Type B pancreatic cell (in vitro differentiated cells): ENCODE results near the gene PSME2. TPM values are rescaled to one million over a fixed set of nuclear protein-coding genes. Genes with fewer than 3 reads are reported as not detected.

ENCODE experiments used
- DNase-seq: peaks from one replicate; pipeline ENCODE4 v3.0.0; 2021; ENCODE audit warnings: mixed read lengths; ENCODE audit not compliant: unreplicated experiment; ENCODE audit errors: extremely low spot score
- H3K27ac Mint-ChIP-seq: 2 replicates; pipeline ENCODE4 v1.8.0; 2021; ENCODE audit warnings: mild to moderate bottlenecking, mixed read lengths
- H3K27me3 Mint-ChIP-seq: 2 replicates; pipeline ENCODE4 v1.8.0; 2021; ENCODE audit warnings: mixed read lengths
- H3K36me3 Mint-ChIP-seq: 2 replicates; pipeline ENCODE4 v1.8.0; 2021; ENCODE audit warnings: mixed read lengths
- H3K4me1 Mint-ChIP-seq: one replicate; pipeline ENCODE4 v1.8.0; 2021; ENCODE audit warnings: mixed read lengths; ENCODE audit not compliant: unreplicated experiment
- H3K4me3 Mint-ChIP-seq: 2 replicates; pipeline ENCODE4 v1.8.0; 2021; ENCODE audit warnings: mild to moderate bottlenecking, mixed read lengths
- H3K9me3 Mint-ChIP-seq: 2 replicates; pipeline ENCODE4 v1.8.0; 2021; ENCODE audit warnings: mixed read lengths
- CTCF ChIP-seq: fragments of 200-600 bp; sonication (generic); conservative IDR thresholded peaks from 2 replicates; pipeline ENCODE4 v1.5.0; 2021; ENCODE audit warnings: antibody characterized with exemption, mild to moderate bottlenecking
- total RNA-seq: library from RNA; stranded (reverse); gene quantifications from 2 replicates; pipeline ENCODE4 v1.2.1, GENCODE V29; 2021; ENCODE audit warnings: low replicate concordance

Gene PSME2
- total RNA-seq, 1 donor from 2014 or later: 155 TPM

DNA sequence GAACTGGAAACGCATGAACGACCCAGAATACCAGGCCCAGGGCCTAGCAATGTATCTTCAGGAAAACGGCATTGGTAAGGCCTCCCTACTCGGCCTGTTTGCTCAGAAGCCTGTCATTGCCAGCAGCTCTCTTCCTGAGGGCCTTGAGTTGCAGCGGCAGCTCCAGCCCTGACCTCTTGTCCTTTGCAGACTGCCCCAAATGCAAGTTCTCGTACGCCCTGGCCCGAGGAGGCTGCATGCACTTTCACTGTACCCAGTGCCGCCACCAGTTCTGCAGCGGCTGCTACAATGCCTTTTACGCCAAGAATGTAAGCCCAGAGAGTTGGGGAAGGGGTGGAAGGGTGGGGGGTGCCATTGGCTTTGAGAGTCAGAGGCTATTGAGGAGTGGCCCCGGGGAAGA lies 10.9 kb upstream of the PSME2 start:
- no peak overlapping the region for H3K27ac Mint-ChIP-seq
- H3K27me3 Mint-ChIP-seq: no peaks in the 10 kb centered on the region
- peaks cover 26% of the 10 kb centered on the region for H3K36me3 Mint-ChIP-seq
- peaks cover 15% of the 10 kb centered on the region for H3K4me1 Mint-ChIP-seq
- no peak for DNase-seq
- no peak overlapping the region for H3K4me3 Mint-ChIP-seq
- no peak for TF ChIP-seq CTCF
- H3K9me3 Mint-ChIP-seq: no peaks in the 10 kb centered on the region

- no peak overlapping the region for H3K4me3 Mint-ChIP-seq
- no peaks in the 10 kb centered on the region for H3K27me3 Mint-ChIP-seq
- peaks cover 21% of the 10 kb centered on the region for H3K36me3 Mint-ChIP-seq
- H3K27ac Mint-ChIP-seq: no peak overlapping the region
- peaks cover 10% of the 10 kb centered on the region for H3K4me1 Mint-ChIP-seq
- TF ChIP-seq CTCF: no peak
- no peaks in the 10 kb centered on the region for H3K9me3 Mint-ChIP-seq
- DNase-seq: no peak
Measured at GRCh38 chr14:24156840-24157239, 10.4 kb upstream of the PSME2 start.

GRCh38 chr14:24155100-24155499 lies 8.7 kb upstream of the PSME2 start:
- Mint-ChIP-seq H3K36me3 (peaks cover 19% of the 10 kb centered on the region), H3K4me1 (no peaks in the 10 kb centered on the region), H3K9me3 (no peaks in the 10 kb centered on the region), H3K4me3 (no peak overlapping the region), H3K27me3 (no peaks in the 10 kb centered on the region), H3K27ac (no peak overlapping the region)
- no peak for DNase-seq
- TF ChIP-seq CTCF: no peak

DNA sequence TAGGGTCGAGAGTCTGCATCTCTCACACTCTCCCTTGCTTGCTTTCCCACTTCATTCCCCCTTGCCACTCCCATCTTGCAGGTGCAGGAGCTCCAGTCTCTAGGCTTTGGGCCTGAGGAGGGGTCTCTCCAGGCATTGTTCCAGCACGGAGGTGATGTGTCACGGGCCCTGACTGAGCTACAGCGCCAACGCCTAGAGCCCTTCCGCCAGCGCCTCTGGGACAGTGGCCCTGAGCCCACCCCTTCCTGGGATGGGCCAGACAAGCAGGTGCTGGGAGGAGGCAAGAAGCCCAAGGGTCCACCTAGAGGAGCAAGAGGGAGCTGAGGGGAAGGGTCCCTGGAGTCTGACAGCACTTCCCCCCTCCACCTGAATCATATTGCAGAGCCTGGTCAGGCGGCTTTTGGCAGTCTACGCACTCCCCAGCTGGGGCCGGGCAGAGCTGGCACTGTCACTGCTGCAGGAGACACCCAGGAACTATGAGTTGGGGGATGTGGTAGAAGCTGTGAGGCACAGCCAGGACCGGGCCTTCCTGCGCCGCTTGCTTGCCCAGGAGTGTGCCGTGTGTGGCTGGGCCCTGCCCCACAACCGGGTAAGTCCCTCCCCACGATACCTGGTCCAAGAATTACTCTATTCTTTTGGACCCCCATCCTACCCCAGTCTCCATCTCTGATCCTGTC lies 5.1 kb upstream of the PSME2 start:
- Mint-ChIP-seq H3K4me3 (no peak overlapping the region), H3K27ac (no peak overlapping the region), H3K27me3 (no peaks in the 10 kb centered on the region), H3K36me3 (peaks cover 19% of the 10 kb centered on the region), H3K4me1 (peaks cover 12% of the 10 kb centered on the region), H3K9me3 (no peaks in the 10 kb centered on the region)
- no peak for TF ChIP-seq CTCF
- DNase-seq: no peak

DNA sequence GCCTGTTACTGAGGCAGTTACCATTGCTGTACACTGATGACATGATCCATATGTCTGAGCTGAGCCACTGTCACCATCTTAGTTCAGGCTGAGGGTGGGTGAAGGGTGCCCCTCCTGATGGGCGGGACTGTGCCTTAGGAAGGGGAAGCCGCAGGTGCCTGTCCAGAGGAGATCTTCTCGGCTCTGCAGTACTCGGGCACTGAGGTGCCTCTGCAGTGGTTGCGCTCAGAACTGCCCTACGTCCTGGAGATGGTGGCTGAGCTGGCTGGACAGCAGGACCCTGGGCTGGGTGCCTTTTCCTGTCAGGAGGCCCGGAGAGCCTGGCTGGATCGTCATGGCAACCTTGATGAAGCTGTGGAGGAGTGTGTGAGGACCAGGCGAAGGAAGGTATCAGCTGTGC lies 4.6 kb upstream of the PSME2 start:
- Mint-ChIP-seq H3K36me3 (peaks cover 18% of the 10 kb centered on the region), H3K4me3 (no peak overlapping the region), H3K27me3 (no peaks in the 10 kb centered on the region), H3K9me3 (no peaks in the 10 kb centered on the region), H3K4me1 (peaks cover 16% of the 10 kb centered on the region), H3K27ac (no peak overlapping the region)
- no peak for DNase-seq
- TF ChIP-seq CTCF: no peak
